Measurements from ENCODE around the gene HSDL2. TPM values are rescaled to one million over a fixed set of nuclear protein-coding genes. Genes with fewer than 3 reads are reported as not detected.

The HSDL2 gene
- total and polyA plus RNA-seq, 11 donors: 54.0 to 241 (median 147) TPM

DNA sequence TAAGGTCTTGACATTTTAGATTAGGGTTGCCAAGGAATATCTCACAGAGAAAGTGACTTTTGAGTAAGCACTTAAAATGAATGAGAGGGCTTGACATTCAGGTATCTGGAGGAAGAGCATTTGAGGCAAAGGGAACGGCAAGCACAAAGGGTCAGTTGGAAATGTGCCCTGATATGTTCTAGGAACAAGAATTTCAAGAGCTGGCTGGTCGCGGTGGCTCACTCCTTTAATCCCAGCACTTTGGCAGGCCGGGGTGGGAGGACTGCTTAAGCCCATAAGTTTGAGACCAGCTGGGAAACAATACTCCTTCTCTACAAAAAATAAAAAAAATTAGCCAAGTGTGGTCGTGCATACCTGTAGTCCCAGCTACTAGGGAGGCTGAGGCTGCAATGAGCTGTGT lies 123.3 kb downstream of the HSDL2 start:
- no peak for TF ChIP-seq POLR2A (IDR thresholded peaks at IDR 0.05)
- TF ChIP-seq, protein P1, sequence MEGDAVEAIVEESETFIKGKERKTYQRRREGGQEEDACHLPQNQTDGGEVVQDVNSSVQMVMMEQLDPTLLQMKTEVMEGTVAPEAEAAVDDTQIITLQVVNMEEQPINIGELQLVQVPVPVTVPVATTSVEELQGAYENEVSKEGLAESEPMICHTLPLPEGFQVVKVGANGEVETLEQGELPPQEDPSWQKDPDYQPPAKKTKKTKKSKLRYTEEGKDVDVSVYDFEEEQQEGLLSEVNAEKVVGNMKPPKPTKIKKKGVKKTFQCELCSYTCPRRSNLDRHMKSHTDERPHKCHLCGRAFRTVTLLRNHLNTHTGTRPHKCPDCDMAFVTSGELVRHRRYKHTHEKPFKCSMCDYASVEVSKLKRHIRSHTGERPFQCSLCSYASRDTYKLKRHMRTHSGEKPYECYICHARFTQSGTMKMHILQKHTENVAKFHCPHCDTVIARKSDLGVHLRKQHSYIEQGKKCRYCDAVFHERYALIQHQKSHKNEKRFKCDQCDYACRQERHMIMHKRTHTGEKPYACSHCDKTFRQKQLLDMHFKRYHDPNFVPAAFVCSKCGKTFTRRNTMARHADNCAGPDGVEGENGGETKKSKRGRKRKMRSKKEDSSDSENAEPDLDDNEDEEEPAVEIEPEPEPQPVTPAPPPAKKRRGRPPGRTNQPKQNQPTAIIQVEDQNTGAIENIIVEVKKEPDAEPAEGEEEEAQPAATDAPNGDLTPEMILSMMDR (IDR thresholded peaks at IDR 0.05): no peak
- H3K27me3 ChIP-seq: no peaks in the 10 kb centered on the region
- peak in 2 of 4 donors; percentile 51 to 58 for ATAC-seq
- WGBS, 4 donors: 51 to 61% (median 57%) methylated on average over 5 of the region's 5 CpGs
- DNase-seq: no peak
- H3K9me3 ChIP-seq: no peaks in the 10 kb centered on the region
- peaks cover 0 to 6% (median 0%) of the 10 kb centered on the region in 12 donors for H3K4me1 ChIP-seq
- no peak overlapping the region for H3K27ac ChIP-seq
- H3K36me3 ChIP-seq: no peaks in the 10 kb centered on the region
- no peak overlapping the region for H3K4me3 ChIP-seq
- intact Hi-C loops (cut with DNase I): no loop called here

DNA sequence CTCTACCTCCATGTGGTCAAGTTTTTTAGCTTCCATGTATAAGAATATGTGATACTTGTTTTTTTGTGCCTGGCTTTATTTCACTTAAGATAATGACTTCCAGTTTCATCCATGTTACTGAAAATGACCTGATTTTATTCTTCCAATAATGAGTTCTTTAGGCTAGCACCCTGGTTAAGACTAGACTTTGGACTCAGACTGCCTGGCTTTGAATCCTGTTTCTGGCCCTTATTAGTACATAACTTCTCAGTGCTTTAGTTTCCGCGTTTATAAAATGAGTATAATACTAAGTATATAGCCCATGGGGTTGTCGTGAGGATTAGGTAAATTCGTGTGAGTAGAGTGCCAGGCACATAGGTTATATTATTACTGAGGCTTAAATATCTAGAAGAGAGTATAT lies 125.2 kb downstream of the HSDL2 start:
- ATAC-seq: no peak
- H3K36me3 ChIP-seq: no peaks in the 10 kb centered on the region
- H3K27ac ChIP-seq: no peak overlapping the region
- DNase-seq: no peak
- no peak overlapping the region for H3K4me3 ChIP-seq
- no peak for TF ChIP-seq POLR2A (IDR thresholded peaks at IDR 0.05)
- TF ChIP-seq, protein P1 (IDR thresholded peaks at IDR 0.05): no peak
- WGBS, 4 donors: 90 to 93% (median 92%) methylated on average over 4 of the region's 4 CpGs
- peaks cover 0 to 6% (median 0%) of the 10 kb centered on the region in 12 donors for H3K4me1 ChIP-seq
- H3K9me3 ChIP-seq: no peaks in the 10 kb centered on the region
- intact Hi-C loops (cut with DNase I): no loop called here
- no peaks in the 10 kb centered on the region for H3K27me3 ChIP-seq

GRCh38 chr9:112505607-112506006 lies 125.7 kb downstream of the HSDL2 start:
- Histone ChIP-seq H3K4me1 (peaks cover 0 to 6% (median 0%) of the 10 kb centered on the region in 12 donors), H3K27me3 (no peaks in the 10 kb centered on the region), H3K4me3 (no peak overlapping the region), H3K27ac (no peak overlapping the region), H3K36me3 (no peaks in the 10 kb centered on the region), H3K9me3 (no peaks in the 10 kb centered on the region)
- DNase-seq: no peak
- WGBS, 4 donors: 78 to 87% (median 81%) methylated on average over 4 of the region's 4 CpGs
- intact Hi-C loops (cut with DNase I): no loop called here
- TF ChIP-seq POLR2A (IDR thresholded peaks at IDR 0.05): no peak
- TF ChIP-seq, protein P1 (IDR thresholded peaks at IDR 0.05): no peak
- ATAC-seq: no peak

DNA sequence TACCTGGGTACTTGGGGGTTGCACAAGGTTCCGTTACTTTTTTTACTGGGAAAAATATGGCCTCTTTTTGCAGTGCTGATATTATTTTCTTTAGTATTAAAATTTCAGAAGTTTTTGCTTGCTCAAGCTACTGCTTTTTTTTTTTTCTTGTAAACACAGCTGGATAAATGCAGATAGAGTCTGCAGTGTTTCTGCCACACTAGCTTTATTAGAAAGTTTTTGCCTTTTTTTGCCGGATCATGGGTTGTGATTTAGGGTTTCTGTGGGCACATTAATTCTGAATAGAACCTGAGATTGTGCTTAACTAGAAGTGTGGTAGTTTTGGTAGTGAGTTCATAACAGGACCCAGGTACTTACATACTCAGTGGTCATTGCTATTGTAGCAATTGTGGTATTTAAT lies 126.7 kb downstream of the HSDL2 start:
- TF ChIP-seq, protein P1 (IDR thresholded peaks at IDR 0.05): no peak
- no peak for TF ChIP-seq POLR2A (IDR thresholded peaks at IDR 0.05)
- Histone ChIP-seq H3K36me3 (no peaks in the 10 kb centered on the region), H3K4me3 (no peak overlapping the region), H3K27me3 (no peaks in the 10 kb centered on the region), H3K9me3 (no peaks in the 10 kb centered on the region), H3K27ac (no peak overlapping the region), H3K4me1 (peaks cover 0 to 6% (median 0%) of the 10 kb centered on the region in 12 donors)
- ATAC-seq (no peak), DNase-seq (no peak)
- WGBS, 4 donors: 92 to 94% (median 93%) methylated on average over 2 of the region's 2 CpGs
- intact Hi-C loops (cut with DNase I): no loop called here

Measured in heart left ventricle (tissue), 16 donors.